Measurements from ENCODE around the gene RSPH1.

DNA sequence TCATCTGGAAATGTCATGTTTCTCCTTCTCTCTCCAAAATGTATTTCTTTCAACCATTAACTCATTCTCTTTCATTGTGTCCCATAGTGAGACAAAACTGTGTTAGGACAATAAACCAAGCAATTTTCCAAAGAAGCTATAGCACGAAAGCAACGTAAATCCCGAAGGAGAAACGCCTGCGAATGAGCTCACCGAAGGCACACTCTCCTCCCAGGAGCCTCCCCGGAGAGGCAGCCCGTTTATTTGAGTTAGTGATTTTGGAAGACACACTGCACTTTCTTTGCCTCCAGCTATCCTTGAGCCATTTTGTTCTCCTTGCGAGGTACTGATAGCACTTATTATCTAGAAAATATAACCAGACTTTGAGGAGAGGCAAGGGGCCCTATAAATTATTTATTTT is 41.2 kb downstream of the RSPH1 start:
- TF ChIP-seq EP300 (IDR thresholded peaks at IDR 0.05), result no peak
- TF ChIP-seq, protein P1, sequence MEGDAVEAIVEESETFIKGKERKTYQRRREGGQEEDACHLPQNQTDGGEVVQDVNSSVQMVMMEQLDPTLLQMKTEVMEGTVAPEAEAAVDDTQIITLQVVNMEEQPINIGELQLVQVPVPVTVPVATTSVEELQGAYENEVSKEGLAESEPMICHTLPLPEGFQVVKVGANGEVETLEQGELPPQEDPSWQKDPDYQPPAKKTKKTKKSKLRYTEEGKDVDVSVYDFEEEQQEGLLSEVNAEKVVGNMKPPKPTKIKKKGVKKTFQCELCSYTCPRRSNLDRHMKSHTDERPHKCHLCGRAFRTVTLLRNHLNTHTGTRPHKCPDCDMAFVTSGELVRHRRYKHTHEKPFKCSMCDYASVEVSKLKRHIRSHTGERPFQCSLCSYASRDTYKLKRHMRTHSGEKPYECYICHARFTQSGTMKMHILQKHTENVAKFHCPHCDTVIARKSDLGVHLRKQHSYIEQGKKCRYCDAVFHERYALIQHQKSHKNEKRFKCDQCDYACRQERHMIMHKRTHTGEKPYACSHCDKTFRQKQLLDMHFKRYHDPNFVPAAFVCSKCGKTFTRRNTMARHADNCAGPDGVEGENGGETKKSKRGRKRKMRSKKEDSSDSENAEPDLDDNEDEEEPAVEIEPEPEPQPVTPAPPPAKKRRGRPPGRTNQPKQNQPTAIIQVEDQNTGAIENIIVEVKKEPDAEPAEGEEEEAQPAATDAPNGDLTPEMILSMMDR (IDR thresholded peaks at IDR 0.05), result no peak
- TF ChIP-seq POLR2AphosphoS5 (IDR thresholded peaks at IDR 0.05), result no peak

Data from gastroesophageal sphincter (tissue), 3 donors.